Measurements from ENCODE around the gene NACAD. TPM values are rescaled to one million over a fixed set of nuclear protein-coding genes. Genes with fewer than 3 reads are reported as not detected.

The NACAD gene
- total RNA-seq, 1 experiment from 2014 or later = 0.90 TPM

- CTCF ChIA-PET = interaction anchor here (0.6 to 1.0 kb wide), 3 partner anchors 10 to 119 kb away, joined by 3 to 4 read pairs (median 4); no protein-coding TSS in a partner anchor
- TF ChIP-seq CTCF (IDR thresholded peaks at IDR 0.05; ENCODE audit: unreplicated experiment) = no peak
- DNase-seq = no peak
- intact Hi-C loops (cut with micrococcal nuclease; ENCODE audit: unreplicated experiment) = no loop called here
- H3K4me1 Mint-ChIP-seq (ENCODE audit: low read depth, unreplicated experiment) = peaks cover 9% of the 10 kb centered on the region
- no peak overlapping the region for H3K4me3 Mint-ChIP-seq (ENCODE audit: low read depth, unreplicated experiment)
- no peaks in the 10 kb centered on the region for H3K9me3 Mint-ChIP-seq (ENCODE audit: low read depth, unreplicated experiment)
- H3K36me3 Mint-ChIP-seq (ENCODE audit: insufficient read depth, unreplicated experiment) = peaks cover 11% of the 10 kb centered on the region
- peaks cover 60% of the 10 kb centered on the region for H3K27me3 Mint-ChIP-seq (ENCODE audit: unreplicated experiment)
- no peak overlapping the region for H3K27ac Mint-ChIP-seq (ENCODE audit: unreplicated experiment)
- BruUV-seq (replicated peaks) = no TSS peak
Observed at GRCh38 chr7:45092100-45092930, 3.5 kb upstream of the NACAD start.

GRCh38 chr7:45089341-45089891, 647 bp upstream of the NACAD start:
- CTCF ChIA-PET = interaction anchor here (0.6 kb wide), 1 partner anchor 161 kb away, joined by 3 read pairs; no protein-coding TSS in a partner anchor
- no TSS peak for BruUV-seq (replicated peaks)
- Mint-ChIP-seq H3K36me3 (ENCODE audit: insufficient read depth, unreplicated experiment) (peaks cover 15% of the 10 kb centered on the region), H3K27me3 (ENCODE audit: unreplicated experiment) (peaks cover 70% of the 10 kb centered on the region), H3K4me3 (ENCODE audit: low read depth, unreplicated experiment) (peak overlapping the region; percentile 58), H3K27ac (ENCODE audit: unreplicated experiment) (peak overlapping the region; percentile 38), H3K9me3 (ENCODE audit: low read depth, unreplicated experiment) (no peaks in the 10 kb centered on the region), H3K4me1 (ENCODE audit: low read depth, unreplicated experiment) (peaks cover 9% of the 10 kb centered on the region)
- no peak for TF ChIP-seq CTCF (IDR thresholded peaks at IDR 0.05; ENCODE audit: unreplicated experiment)
- DNase-seq = peak; percentile 74
- intact Hi-C loops (cut with micrococcal nuclease; ENCODE audit: unreplicated experiment) = no loop called here

- CTCF ChIA-PET = interaction anchor here (0.6 to 0.7 kb wide), 2 partner anchors 31 to 52 kb away, joined by 4 to 5 read pairs; no protein-coding TSS in a partner anchor
Observed at GRCh38 chr7:45088146-45088701, 545 bp downstream of the NACAD start.

More at GRCh38 chr7:45088146-45088701, 545 bp downstream of the NACAD start:
- no peak for DNase-seq
- intact Hi-C loops (cut with micrococcal nuclease; ENCODE audit: unreplicated experiment) = no loop called here
- Mint-ChIP-seq H3K4me1 (ENCODE audit: low read depth, unreplicated experiment) (peaks cover 9% of the 10 kb centered on the region), H3K27me3 (ENCODE audit: unreplicated experiment) (peaks cover 70% of the 10 kb centered on the region), H3K36me3 (ENCODE audit: insufficient read depth, unreplicated experiment) (peaks cover 15% of the 10 kb centered on the region), H3K27ac (ENCODE audit: unreplicated experiment) (no peak overlapping the region), H3K9me3 (ENCODE audit: low read depth, unreplicated experiment) (no peaks in the 10 kb centered on the region), H3K4me3 (ENCODE audit: low read depth, unreplicated experiment) (peak overlapping the region; percentile 58)
- no TSS peak for BruUV-seq (replicated peaks)
- TF ChIP-seq CTCF (IDR thresholded peaks at IDR 0.05; ENCODE audit: unreplicated experiment) = no peak
